GM23338 (cell line): ENCODE data around the gene PTPRS.

Source experiments
- CREB1 ChIP-seq: fragments of 250-450 bp; sonication (Bioruptor Pico); IDR thresholded peaks from 2 replicates; pipeline ENCODE4 v1.5.0; 2020; ENCODE audit warnings: low read depth, mild to moderate bottlenecking, moderate library complexity
- EZH2 ChIP-seq: fragments of 200-600 bp; sonication (generic); IDR thresholded peaks from one replicate; pipeline ENCODE4 v1.8.0; 2017; ENCODE audit warnings: antibody characterized with exemption, mild to moderate bottlenecking, low read depth; ENCODE audit not compliant: unreplicated experiment
- EZH2phosphoT487 ChIP-seq: fragments of 200-600 bp; sonication (generic); IDR thresholded peaks from one replicate; pipeline ENCODE4 v1.8.1; 2018; ENCODE audit warnings: antibody characterized with exemption; ENCODE audit not compliant: unreplicated experiment
- JUNB ChIP-seq: IDR thresholded peaks from one replicate; pipeline ENCODE4 v1.6.1; 2016; ENCODE audit warnings: antibody characterized with exemption; ENCODE audit not compliant: unreplicated experiment
- NANOG ChIP-seq: IDR thresholded peaks from 2 replicates; pipeline ENCODE4 v1.6.1; 2016; ENCODE audit warnings: antibody characterized with exemption, borderline replicate concordance
- POLR2AphosphoS5 ChIP-seq: IDR thresholded peaks from 2 replicates; pipeline ENCODE4 v1.6.1; 2016; ENCODE audit warnings: antibody characterized with exemption, low read depth
- ZNF114 ChIP-seq: fragments of 250-450 bp; sonication (Bioruptor Pico); IDR thresholded peaks from 2 replicates; pipeline ENCODE4 v1.5.0; 2020; ENCODE audit warnings: mild to moderate bottlenecking, moderate library complexity
- TF ChIP-seq, protein P1 (sequence below), 2 experiments: fragments of 200-600 bp in 1 of 2; sonication (generic) in 1 of 2; conservative IDR thresholded peaks; 2 replicates each; pipeline versions ENCODE4 v1.5.1 to v1.6.1; 2016 to 2017; ENCODE audit warnings: antibody characterized with exemption in 2 of 2, low read depth in 2 of 2, mild to moderate bottlenecking in 2 of 2, moderate library complexity in 1 of 2
- TF ChIP-seq, protein P2 (sequence below): IDR thresholded peaks from one replicate; pipeline ENCODE4 v1.6.1; 2018; ENCODE audit warnings: antibody characterized with exemption; ENCODE audit not compliant: unreplicated experiment

- TF ChIP-seq, protein P1, sequence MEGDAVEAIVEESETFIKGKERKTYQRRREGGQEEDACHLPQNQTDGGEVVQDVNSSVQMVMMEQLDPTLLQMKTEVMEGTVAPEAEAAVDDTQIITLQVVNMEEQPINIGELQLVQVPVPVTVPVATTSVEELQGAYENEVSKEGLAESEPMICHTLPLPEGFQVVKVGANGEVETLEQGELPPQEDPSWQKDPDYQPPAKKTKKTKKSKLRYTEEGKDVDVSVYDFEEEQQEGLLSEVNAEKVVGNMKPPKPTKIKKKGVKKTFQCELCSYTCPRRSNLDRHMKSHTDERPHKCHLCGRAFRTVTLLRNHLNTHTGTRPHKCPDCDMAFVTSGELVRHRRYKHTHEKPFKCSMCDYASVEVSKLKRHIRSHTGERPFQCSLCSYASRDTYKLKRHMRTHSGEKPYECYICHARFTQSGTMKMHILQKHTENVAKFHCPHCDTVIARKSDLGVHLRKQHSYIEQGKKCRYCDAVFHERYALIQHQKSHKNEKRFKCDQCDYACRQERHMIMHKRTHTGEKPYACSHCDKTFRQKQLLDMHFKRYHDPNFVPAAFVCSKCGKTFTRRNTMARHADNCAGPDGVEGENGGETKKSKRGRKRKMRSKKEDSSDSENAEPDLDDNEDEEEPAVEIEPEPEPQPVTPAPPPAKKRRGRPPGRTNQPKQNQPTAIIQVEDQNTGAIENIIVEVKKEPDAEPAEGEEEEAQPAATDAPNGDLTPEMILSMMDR (conservative IDR thresholded peaks at IDR 0.05; ENCODE audit: low read depth in 2 of 2): no peak
- TF ChIP-seq, protein P2, sequence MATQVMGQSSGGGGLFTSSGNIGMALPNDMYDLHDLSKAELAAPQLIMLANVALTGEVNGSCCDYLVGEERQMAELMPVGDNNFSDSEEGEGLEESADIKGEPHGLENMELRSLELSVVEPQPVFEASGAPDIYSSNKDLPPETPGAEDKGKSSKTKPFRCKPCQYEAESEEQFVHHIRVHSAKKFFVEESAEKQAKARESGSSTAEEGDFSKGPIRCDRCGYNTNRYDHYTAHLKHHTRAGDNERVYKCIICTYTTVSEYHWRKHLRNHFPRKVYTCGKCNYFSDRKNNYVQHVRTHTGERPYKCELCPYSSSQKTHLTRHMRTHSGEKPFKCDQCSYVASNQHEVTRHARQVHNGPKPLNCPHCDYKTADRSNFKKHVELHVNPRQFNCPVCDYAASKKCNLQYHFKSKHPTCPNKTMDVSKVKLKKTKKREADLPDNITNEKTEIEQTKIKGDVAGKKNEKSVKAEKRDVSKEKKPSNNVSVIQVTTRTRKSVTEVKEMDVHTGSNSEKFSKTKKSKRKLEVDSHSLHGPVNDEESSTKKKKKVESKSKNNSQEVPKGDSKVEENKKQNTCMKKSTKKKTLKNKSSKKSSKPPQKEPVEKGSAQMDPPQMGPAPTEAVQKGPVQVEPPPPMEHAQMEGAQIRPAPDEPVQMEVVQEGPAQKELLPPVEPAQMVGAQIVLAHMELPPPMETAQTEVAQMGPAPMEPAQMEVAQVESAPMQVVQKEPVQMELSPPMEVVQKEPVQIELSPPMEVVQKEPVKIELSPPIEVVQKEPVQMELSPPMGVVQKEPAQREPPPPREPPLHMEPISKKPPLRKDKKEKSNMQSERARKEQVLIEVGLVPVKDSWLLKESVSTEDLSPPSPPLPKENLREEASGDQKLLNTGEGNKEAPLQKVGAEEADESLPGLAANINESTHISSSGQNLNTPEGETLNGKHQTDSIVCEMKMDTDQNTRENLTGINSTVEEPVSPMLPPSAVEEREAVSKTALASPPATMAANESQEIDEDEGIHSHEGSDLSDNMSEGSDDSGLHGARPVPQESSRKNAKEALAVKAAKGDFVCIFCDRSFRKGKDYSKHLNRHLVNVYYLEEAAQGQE: no peak
- TF ChIP-seq CREB1 (CRISPR knock-in tag) (no peak), EZH2 (no peak), JUNB (no peak), POLR2AphosphoS5 (no peak), EZH2phosphoT487 (no peak), ZNF114 (no peak), NANOG (no peak)
Measured at GRCh38 chr19:5337126-5337525, 3.5 kb downstream of the PTPRS start.
